ENCODE results near the gene RAPGEF5. TPM values are rescaled to one million over a fixed set of nuclear protein-coding genes. Genes with fewer than 3 reads are reported as not detected.

Gene RAPGEF5
- polyA plus RNA-seq, 1 of the 3 experiments (the other 2 are of a cell fraction) = 1.2 TPM

DNA sequence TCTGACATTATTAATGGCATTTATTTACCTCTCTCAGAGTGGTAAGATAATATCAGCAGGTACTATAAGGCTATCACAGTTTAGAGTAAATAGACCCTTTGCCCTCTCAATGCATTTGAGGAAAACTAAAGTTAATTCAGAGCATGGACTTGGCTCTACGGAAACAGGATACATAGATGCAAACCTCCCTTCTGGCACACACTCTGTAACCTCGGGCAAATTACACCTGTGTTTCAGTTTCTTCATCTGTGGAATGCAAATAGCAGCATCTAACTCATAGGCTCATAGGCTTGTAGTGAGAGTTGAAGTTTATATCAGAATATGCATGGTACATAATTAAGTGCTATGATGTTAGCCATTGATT is 5.6 kb downstream of the RAPGEF5 start:
- Histone ChIP-seq H3K79me2 (ENCODE audit: insufficient read depth) (peaks cover 20% of the 10 kb centered on the region), H3K4me2 (peak overlapping the region; percentile 68), H3K4me3 (ENCODE audit: low read depth in 2 of 2, low read length in 1 of 2) (no peak overlapping the region), H2AFZ (ENCODE audit: low read depth) (no peak overlapping the region), H3K27ac (ENCODE audit: low read depth in 2 of 2, low read length in 1 of 2) (peak overlapping the region; percentile 89 to 96), H3K36me3 (replicated peaks in 1 of 2; ENCODE audit: control insufficient read depth in 1 of 2, insufficient read depth in 2 of 2, low read length in 1 of 2) (no peaks in the 10 kb centered on the region), H3K27me3 (ENCODE audit: insufficient read depth) (no peaks in the 10 kb centered on the region), H3K4me1 (ENCODE audit: control insufficient read depth in 1 of 2, insufficient read depth in 2 of 2, low read depth in 1 of 2, low read length in 1 of 2) (peaks cover 32 to 35% of the 10 kb centered on the region in 2 experiments), H3K9ac (no peak overlapping the region), H4K20me1 (ENCODE audit: insufficient read depth) (no peaks in the 10 kb centered on the region), H3K9me2 (no peaks in the 10 kb centered on the region), H3F3A (replicated peaks; ENCODE audit: insufficient read depth) (peaks cover 25% of the 10 kb centered on the region), H3K9me3 (no peaks in the 10 kb centered on the region)
- WGBS (ENCODE audit: low lambda C conversion rate) = 33% methylated on average over 2 of the region's 2 CpGs
- ChIA-PET POLR2A (no interaction called here), CTCF (interaction anchor here (0.7 to 5.4 kb wide), 5 partner anchors 42 to 895 kb away, joined by 3 to 27 read pairs (median 3); no protein-coding TSS in a partner anchor)
- TF ChIP-seq POLR2AphosphoS5 (IDR thresholded peaks at IDR 0.05; ENCODE audit: low read depth, low read length) = no peak
- TF ChIP-seq RXRA (IDR thresholded peaks at IDR 0.05; ENCODE audit: borderline replicate concordance, low read depth) = no peak
- TF ChIP-seq TCF12 (IDR thresholded peaks at IDR 0.05) = no peak
- TF ChIP-seq, protein P1, sequence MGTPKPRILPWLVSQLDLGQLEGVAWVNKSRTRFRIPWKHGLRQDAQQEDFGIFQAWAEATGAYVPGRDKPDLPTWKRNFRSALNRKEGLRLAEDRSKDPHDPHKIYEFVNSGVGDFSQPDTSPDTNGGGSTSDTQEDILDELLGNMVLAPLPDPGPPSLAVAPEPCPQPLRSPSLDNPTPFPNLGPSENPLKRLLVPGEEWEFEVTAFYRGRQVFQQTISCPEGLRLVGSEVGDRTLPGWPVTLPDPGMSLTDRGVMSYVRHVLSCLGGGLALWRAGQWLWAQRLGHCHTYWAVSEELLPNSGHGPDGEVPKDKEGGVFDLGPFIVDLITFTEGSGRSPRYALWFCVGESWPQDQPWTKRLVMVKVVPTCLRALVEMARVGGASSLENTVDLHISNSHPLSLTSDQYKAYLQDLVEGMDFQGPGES (IDR thresholded peaks at IDR 0.05; ENCODE audit: low read depth, low read length) = no peak
- no peak for TF ChIP-seq FOSL2 (IDR thresholded peaks at IDR 0.05; ENCODE audit: borderline replicate concordance, low read depth)
- no peak for TF ChIP-seq NFIC (IDR thresholded peaks at IDR 0.05; ENCODE audit: borderline replicate concordance)
- no peak for TF ChIP-seq GATA2 (CRISPR knock-in tag; IDR thresholded peaks at IDR 0.05)
- no peak for TF ChIP-seq MXI1 (IDR thresholded peaks at IDR 0.05; ENCODE audit: low read depth, low read length)
- TF ChIP-seq ELF1 (IDR thresholded peaks at IDR 0.05) = no peak
- no peak for TF ChIP-seq NRF1 (IDR thresholded peaks at IDR 0.05; ENCODE audit: low read depth, low read length)
- TF ChIP-seq, protein P2, sequence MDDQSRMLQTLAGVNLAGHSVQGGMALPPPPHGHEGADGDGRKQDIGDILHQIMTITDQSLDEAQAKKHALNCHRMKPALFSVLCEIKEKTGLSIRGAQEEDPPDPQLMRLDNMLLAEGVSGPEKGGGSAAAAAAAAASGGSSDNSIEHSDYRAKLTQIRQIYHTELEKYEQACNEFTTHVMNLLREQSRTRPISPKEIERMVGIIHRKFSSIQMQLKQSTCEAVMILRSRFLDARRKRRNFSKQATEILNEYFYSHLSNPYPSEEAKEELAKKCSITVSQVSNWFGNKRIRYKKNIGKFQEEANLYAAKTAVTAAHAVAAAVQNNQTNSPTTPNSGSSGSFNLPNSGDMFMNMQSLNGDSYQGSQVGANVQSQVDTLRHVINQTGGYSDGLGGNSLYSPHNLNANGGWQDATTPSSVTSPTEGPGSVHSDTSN (IDR thresholded peaks at IDR 0.05) = no peak
- TF ChIP-seq FOXM1 (IDR thresholded peaks at IDR 0.05; ENCODE audit: low read depth) = no peak
- TF ChIP-seq RAD21 (IDR thresholded peaks at IDR 0.05; ENCODE audit: low read length) = no peak
- TF ChIP-seq CHD2 (IDR thresholded peaks at IDR 0.05; ENCODE audit: low read length, partially characterized antibody) = no peak
- no peak for TF ChIP-seq GABPA (IDR thresholded peaks at IDR 0.05; ENCODE audit: low read depth)
- TF ChIP-seq TAF1 (IDR thresholded peaks at IDR 0.05; ENCODE audit: borderline replicate concordance, low read depth, low read length) = no peak
- TF ChIP-seq MEF2A (IDR thresholded peaks at IDR 0.05; ENCODE audit: borderline replicate concordance, low read depth) = no peak
- TF ChIP-seq, protein P3, sequence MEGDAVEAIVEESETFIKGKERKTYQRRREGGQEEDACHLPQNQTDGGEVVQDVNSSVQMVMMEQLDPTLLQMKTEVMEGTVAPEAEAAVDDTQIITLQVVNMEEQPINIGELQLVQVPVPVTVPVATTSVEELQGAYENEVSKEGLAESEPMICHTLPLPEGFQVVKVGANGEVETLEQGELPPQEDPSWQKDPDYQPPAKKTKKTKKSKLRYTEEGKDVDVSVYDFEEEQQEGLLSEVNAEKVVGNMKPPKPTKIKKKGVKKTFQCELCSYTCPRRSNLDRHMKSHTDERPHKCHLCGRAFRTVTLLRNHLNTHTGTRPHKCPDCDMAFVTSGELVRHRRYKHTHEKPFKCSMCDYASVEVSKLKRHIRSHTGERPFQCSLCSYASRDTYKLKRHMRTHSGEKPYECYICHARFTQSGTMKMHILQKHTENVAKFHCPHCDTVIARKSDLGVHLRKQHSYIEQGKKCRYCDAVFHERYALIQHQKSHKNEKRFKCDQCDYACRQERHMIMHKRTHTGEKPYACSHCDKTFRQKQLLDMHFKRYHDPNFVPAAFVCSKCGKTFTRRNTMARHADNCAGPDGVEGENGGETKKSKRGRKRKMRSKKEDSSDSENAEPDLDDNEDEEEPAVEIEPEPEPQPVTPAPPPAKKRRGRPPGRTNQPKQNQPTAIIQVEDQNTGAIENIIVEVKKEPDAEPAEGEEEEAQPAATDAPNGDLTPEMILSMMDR (IDR thresholded peaks at IDR 0.05) = no peak
- TF ChIP-seq RFX5 (IDR thresholded peaks at IDR 0.05; ENCODE audit: low read length) = no peak
- TF ChIP-seq SMC3 (IDR thresholded peaks at IDR 0.05; ENCODE audit: low read depth, low read length) = no peak
- no peak for DNase-seq
